Peyer's patch (tissue), 4 donors: Measurements from ENCODE around the gene SAT1.

ENCODE experiments used
- CTCF ChIP-seq, 6 experiments: fragments of 450-650 bp in 4 of 6; fragments of 200-600 bp in 2 of 6; sonication (generic) in 1 of 6; IDR thresholded peaks; one replicate each; pipeline ENCODE4 v1.5.1; 2017 to 2019; ENCODE audit warnings: antibody characterized with exemption in 6 of 6, mild to moderate bottlenecking in 3 of 6, moderate library complexity in 1 of 6
- POLR2A ChIP-seq, 2 donors: fragments of 450-650 bp; IDR thresholded peaks; one replicate each; pipeline ENCODE4 v1.5.1; 2017; ENCODE audit warnings: antibody characterized with exemption in 2 of 2, mild to moderate bottlenecking in 2 of 2, moderate library complexity in 2 of 2

DNA sequence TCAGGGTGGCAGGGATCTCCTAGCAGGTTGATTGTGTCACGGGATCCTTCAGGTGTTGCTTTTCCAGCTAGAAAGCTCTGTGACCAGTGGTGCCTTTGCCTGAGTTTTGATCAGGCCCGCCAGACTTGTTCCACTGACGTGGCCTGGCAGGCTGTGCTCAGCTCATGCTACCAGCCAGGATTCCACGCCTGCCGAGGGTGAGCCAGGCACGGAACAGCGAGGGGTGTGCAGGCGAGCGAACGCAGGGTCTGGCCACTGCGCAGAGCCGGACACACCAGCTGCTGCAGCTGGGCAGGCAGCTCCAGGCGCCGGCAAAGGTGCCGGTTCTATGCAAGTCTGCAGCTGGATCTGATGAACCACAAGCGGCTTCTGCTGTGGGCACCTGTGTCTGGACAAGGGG lies 17.1 kb upstream of the SAT1 start:
- TF ChIP-seq POLR2A (IDR thresholded peaks at IDR 0.05), result no peak
- no peak for TF ChIP-seq CTCF (IDR thresholded peaks at IDR 0.05)
